SHP77 (cell line): ENCODE data around the gene GSS.
A peak's percentile ranks its signal among the peaks of the same experiment; 100 is the strongest.

ENCODE experiments used
- DNase-seq, 2 experiments: peaks; one replicate each; lab custom pipeline; 2025; lab: John Stamatoyannopoulos, UW

The GSS gene

DNA sequence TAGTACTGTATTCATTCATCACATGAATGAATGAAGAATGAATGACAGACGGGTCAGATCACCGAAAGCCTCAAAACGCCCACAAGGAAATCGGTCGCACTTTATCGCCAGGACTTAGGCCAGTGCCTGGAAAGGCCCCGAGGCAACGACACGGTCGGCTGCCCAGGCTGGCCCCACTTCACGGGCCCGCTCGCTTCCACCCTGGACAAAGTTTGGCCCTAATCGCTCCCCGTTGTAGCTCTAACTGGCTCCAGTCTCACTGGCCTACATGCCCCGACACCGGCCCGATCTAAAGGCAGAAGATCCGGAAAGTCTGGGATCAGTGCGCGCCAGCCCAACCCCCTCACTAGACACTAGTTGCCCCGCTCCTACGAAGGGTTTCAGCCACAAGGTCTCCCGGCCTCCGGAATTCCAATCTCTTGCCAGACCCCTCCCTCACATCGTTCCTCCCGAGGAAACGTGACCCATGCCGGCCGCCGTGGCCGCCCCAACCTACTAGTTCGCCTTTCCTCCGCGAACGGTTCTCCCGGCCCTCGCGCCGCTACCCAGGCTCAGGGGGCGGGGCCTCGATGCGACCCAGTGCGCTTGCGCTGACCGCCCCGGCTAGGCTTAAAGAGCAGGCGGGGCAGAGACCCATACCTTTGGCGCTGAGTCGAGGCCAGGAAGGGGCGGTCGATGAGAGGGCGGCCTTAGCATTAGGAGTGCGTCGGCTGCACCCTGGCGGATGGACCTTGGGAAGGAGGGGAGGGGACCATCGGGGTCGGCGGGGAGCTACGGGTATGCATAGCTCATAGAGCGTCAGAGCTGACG, at the start of gene GSS, which contains the start of gene MYH7B:
Gene GSS, minus strand, starts transcription at position 576 of the 810 bp plus-strand sequence. CDS start 3,954 bp downstream, outside the sequence.
Gene MYH7B, plus strand, starts transcription at position 638 of the 810 bp plus-strand sequence. CDS start 22,138 bp downstream, outside the sequence.
- peak; percentile 94 to 95 for DNase-seq

GRCh38 chr20:35004749-35005462, 49.3 kb upstream of the GSS start:
- no peak for DNase-seq

- no peak for DNase-seq
Observed at GRCh38 chr20:35004051-35004725, 48.6 kb upstream of the GSS start.

DNA sequence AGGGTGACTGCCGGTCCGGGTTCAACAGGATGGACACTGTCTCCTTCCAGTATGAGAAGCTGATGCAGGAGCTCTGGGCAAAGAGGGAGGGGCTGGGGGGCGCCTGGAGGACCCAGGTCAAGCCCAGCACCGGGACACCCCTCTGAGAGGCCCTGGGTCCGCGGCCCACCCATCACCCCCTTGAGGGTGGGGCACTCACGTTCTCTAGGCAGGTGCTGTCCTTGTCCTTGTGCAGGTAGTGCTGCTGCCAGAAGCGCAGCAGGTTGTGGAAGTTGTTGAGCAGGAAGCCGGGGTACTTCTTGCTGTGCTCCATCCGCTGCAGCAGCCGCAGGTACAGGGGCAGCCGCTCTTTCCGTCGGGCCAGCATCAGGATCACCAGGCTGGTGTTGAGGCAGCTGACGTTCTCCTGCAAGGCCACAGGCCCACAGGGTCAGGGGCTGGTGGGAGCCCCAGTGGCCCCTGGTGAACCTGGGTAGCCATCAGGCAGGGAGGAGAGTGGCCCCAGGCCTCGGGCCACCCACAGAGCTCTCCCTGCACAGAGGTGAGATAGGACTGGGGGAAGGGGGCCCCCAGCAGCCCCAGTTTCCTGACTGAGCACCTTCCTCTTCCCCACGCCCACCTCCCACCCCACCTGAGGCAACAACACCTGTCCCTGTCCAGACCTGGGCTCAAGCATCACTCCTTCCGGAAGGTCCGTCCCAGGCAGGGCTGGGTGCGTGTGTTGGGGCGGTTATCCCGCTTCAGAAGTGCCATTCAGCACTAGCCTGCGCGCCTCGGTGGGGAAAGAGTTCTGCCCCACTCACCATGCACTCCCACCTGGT, 47.8 kb upstream of the GSS start:
- no peak for DNase-seq

DNA sequence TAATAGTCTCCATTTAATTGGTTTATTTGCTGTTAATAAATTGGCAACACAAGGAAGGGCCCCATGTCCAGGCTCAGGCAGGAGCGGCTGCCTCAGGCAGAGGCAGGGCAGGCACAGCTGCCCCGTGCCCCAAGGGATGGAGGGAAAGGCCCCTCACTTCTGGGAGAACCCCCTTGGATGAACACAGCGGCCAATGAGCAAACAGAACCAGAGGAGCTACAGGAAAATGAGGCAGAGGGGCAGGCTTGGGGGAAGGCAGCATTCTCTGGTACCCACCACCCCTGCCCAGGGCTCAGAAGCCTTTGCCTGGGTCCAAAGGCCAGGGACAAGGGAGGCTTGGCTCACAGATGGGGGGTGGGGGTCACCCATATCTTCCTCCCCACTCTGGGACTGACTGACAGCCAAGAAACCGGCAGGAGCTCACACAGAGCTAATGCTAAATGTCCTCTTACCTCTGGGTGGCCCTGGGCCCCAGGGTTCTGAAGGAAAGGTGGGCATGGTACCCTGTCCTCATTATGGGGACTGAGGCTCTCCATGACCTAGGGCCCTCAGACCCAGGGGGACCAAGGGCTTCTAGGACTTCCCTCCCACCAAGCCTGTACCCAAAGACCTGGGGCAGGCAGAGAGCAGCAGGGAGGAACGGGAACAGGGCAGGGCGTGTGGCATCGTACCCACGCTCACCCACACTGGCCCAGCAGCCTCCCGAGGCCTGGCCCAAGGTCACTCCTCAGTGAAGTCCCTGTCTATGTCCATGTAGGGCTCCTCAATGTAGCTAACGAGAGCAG, 47.0 kb upstream of the GSS start:
- DNase-seq = no peak

GRCh38 chr20:35001596-35002362, 46.2 kb upstream of the GSS start:
- DNase-seq = no peak

DNA sequence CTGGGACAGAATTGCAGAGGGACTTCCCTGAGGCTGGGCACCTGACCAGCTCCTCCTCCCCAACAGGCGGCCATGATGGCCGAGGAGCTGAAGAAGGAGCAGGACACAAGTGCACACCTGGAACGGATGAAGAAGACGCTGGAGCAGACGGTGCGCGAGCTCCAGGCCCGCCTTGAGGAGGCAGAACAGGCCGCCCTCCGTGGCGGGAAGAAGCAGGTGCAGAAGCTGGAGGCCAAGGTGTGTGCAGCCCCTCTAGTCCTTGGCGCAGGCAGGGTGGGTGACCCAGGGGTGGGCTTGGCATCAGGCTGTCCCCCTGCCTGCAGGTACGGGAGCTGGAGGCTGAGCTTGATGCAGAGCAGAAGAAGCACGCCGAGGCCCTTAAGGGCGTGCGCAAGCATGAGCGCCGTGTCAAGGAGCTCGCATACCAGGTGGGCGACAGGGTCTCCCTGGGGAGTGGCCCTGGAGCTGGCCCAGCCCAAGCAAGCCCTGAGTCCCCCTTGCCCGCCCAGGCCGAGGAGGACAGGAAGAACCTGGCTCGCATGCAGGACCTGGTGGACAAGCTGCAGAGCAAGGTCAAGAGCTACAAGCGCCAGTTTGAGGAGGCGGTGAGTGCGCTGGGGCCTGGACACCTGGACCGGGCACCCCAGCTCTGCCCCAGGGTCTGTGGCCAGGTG, 45.5 kb upstream of the GSS start:
- no peak for DNase-seq

- DNase-seq = no peak
Observed at GRCh38 chr20:35000311-35000921, 44.8 kb upstream of the GSS start.

GRCh38 chr20:34999782-35000181, 44.2 kb upstream of the GSS start:
- no peak for DNase-seq

DNA sequence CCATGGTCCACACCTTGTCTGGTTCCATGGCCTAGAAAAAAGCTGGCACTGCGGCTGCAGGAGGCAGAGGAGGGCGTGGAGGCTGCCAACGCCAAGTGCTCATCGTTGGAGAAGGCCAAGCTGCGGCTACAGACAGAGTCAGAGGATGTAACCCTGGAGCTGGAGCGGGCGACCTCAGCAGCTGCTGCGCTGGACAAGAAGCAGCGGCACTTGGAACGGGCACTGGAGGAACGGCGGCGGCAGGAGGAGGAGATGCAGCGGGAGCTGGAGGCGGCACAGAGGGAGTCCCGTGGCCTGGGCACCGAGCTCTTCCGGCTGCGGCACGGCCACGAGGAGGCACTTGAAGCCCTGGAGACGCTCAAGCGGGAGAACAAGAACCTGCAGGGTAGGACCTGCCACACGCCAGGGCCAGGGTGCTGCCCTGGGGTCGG, 43.4 kb upstream of the GSS start:
- DNase-seq = no peak

- no peak for DNase-seq
Observed at GRCh38 chr20:34998331-34998950, 42.8 kb upstream of the GSS start.

- DNase-seq = no peak
Observed at GRCh38 chr20:34997774-34998173, 42.2 kb upstream of the GSS start.

DNA sequence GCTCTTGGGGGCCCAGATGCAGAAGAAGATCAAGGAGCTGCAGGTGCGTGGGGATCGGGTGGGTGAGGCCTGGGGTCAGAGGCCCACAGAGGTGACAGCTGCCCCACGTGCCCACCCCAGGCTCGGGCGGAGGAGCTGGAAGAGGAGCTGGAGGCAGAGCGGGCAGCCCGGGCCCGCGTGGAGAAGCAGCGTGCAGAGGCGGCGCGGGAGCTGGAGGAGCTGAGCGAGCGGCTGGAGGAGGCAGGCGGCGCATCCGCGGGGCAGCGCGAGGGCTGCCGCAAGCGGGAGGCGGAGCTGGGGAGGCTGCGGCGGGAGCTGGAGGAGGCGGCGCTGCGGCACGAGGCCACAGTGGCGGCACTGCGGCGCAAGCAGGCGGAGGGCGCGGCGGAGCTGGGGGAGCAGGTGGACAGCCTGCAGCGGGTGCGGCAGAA, 41.5 kb upstream of the GSS start:
- DNase-seq = no peak

DNA sequence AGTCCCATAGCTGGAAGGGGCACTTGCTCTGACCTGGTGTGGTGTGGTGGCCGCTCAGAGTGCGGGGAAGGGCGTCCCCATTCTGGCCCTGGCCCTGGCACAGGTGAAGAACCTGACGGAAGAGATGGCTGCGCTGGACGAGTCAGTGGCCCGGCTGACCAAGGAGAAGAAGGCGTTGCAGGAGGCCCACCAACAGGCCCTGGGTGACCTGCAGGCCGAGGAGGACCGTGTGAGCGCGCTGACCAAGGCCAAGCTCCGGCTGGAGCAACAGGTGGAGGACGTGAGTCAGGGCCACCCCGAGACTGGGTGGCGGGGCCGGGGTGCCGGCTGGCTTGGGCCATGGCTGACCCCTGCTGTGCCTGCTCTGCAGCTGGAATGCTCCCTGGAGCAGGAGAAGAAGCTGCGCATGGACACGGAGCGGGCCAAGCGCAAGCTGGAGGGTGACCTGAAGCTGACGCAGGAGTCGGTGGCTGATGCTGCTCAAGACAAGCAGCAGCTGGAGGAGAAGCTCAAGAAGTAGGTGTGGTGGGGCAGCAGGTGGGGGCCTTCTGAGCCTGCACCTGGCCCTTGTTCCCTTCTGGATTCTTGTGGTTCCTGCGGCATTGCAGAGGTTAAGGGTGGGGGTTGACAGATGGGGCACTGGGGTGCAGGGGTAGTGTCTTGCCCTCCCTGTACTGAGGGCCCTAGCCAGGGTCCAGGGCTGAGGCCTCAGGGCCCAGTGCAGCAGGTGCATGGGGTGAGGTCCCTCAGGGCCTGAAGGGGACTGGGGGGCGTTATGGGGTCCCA, 40.8 kb upstream of the GSS start:
- no peak for DNase-seq

DNA sequence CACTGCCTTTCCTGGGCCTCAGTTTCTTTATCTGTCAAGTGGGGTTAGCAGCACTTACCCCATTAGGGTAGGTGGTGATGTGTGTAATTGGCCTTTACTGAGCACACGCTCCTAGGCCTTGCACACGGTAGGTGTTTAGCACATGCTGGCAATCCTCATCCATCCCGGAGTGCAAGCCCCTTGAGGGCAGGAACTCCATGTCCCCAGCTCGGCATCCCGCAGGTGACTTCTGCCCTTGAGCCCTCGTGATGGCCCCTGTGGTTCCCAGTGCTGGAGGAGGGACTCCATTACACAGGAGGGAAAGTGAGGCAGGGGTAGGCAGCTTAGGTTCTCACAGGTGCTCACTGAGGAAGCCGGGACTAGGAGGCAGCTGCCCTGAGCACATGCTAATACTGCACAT, 40.1 kb upstream of the GSS start:
- DNase-seq = no peak

GRCh38 chr20:34995192-34995591, 39.6 kb upstream of the GSS start:
- no peak for DNase-seq

DNA sequence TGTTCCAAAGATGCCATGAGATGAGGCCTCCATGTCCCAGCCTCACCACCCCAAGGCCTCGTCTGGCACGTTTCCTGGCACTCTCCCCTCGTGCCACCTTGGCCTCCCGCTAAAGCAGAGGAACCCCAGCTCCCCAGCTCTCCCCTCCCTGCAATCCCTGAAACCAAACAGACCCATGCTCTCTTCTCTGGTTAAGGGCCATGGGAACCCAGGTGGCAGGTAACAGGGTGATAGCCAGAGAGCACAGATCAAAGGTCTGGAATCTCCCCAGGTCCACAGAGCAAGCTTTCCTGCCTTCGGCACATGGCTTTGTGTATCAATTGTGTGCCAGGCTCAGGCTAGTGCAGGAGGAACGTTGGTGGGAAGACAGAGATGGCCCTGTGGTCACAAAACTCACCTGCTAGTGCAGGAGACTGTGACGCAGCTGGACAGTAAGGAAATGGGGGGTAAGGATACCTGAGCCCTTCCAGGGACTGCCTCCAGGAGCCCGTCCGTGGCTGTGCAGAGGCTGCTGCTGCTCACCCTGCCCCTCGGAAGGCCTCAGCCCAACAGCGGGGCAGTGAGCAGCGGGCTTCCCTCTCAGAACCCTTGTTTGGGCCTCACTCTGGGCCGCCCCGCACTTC, 39.0 kb upstream of the GSS start:
- DNase-seq = no peak
